ENCODE measurements around the gene MSRB3. TPM values are rescaled to one million over a fixed set of nuclear protein-coding genes. Genes with fewer than 3 reads are reported as not detected.

The MSRB3 gene
- total and polyA plus RNA-seq, 2 experiments from 2014 or later = 0.95 to 1.7 TPM

GRCh38 chr12:65367396-65367795 lies 88.9 kb downstream of the MSRB3 start:
- TF ChIP-seq CTCF (conservative IDR thresholded peaks at IDR 0.05; ENCODE audit: low read depth in 2 of 2) = no peak
- TF ChIP-seq REST (IDR thresholded peaks at IDR 0.05; ENCODE audit: unreplicated experiment) = no peak
- no peak for TF ChIP-seq JUNB (IDR thresholded peaks at IDR 0.05; ENCODE audit: unreplicated experiment)
- no peak for TF ChIP-seq ETS1 (IDR thresholded peaks at IDR 0.05)
- TF ChIP-seq NANOG (IDR thresholded peaks at IDR 0.05; ENCODE audit: borderline replicate concordance) = no peak
- TF ChIP-seq POLR2AphosphoS5 (IDR thresholded peaks at IDR 0.05; ENCODE audit: low read depth) = no peak
- no peak for TF ChIP-seq ZNF331 (CRISPR knock-in tag; IDR thresholded peaks at IDR 0.05; ENCODE audit: low read depth)
- H3K27ac Mint-ChIP-seq = no peak overlapping the region
- no peak overlapping the region for H3K4me3 ChIP-seq

GRCh38 chr12:65368055-65368454 lies 89.6 kb downstream of the MSRB3 start:
- Histone ChIP-seq H4K20me1 (replicated peaks; ENCODE audit: insufficient read depth) (no peaks in the 10 kb centered on the region), H3K27ac (ENCODE audit: low read depth) (no peak overlapping the region), H3K4me3 (no peak overlapping the region), H3K36me3 (ENCODE audit: insufficient read depth) (no peaks in the 10 kb centered on the region), H3K4me1 (ENCODE audit: insufficient read depth) (peaks cover 3% of the 10 kb centered on the region; the same call in 1 of the 2 replicates), H2AFZ (no peak overlapping the region), H3K4me2 (no peak overlapping the region), H3F3A (replicated peaks; ENCODE audit: low read depth) (no peaks in the 10 kb centered on the region), H3K27me3 (ENCODE audit: insufficient read depth) (no peaks in the 10 kb centered on the region), H3K79me2 (replicated peaks; ENCODE audit: insufficient read depth) (no peaks in the 10 kb centered on the region), H3K9me2 (ENCODE audit: insufficient read depth) (no peaks in the 10 kb centered on the region)
- Mint-ChIP-seq H3K9me3 (no peaks in the 10 kb centered on the region), H3K27me3 (ENCODE audit: insufficient read depth, low read depth, poor library complexity) (peaks cover 3% of the 10 kb centered on the region), H3K4me3 (no peak overlapping the region), H3K27ac (no peak overlapping the region), H3K36me3 (ENCODE audit: low read depth) (no peaks in the 10 kb centered on the region), H3K4me1 (peaks cover 3% of the 10 kb centered on the region; the same call in 2 of the 3 replicates)
- ATAC-seq (no peak), DNase-seq (ENCODE audit: low spot score) (no peak)
- TF ChIP-seq ETS1 (IDR thresholded peaks at IDR 0.05) (no peak), ZNF331 (CRISPR knock-in tag; IDR thresholded peaks at IDR 0.05; ENCODE audit: low read depth) (no peak), POLR2AphosphoS5 (IDR thresholded peaks at IDR 0.05; ENCODE audit: low read depth) (no peak), ZNF114 (CRISPR knock-in tag; IDR thresholded peaks at IDR 0.05) (no peak), JUNB (IDR thresholded peaks at IDR 0.05; ENCODE audit: unreplicated experiment) (no peak)

More at GRCh38 chr12:65367396-65367795, 88.9 kb downstream of the MSRB3 start:
- Histone ChIP-seq H3K36me3 (ENCODE audit: insufficient read depth) (no peaks in the 10 kb centered on the region), H3K27ac (ENCODE audit: low read depth) (no peak overlapping the region), H3K4me1 (ENCODE audit: insufficient read depth) (peaks cover 10% of the 10 kb centered on the region; the same call in 1 of the 2 replicates), H3K27me3 (ENCODE audit: insufficient read depth) (no peaks in the 10 kb centered on the region), H2AFZ (no peak overlapping the region), H3K79me2 (replicated peaks; ENCODE audit: insufficient read depth) (no peaks in the 10 kb centered on the region), H4K20me1 (replicated peaks; ENCODE audit: insufficient read depth) (no peaks in the 10 kb centered on the region), H3F3A (replicated peaks; ENCODE audit: low read depth) (no peaks in the 10 kb centered on the region), H3K4me2 (no peak overlapping the region), H3K9me2 (ENCODE audit: insufficient read depth) (no peaks in the 10 kb centered on the region)
- Mint-ChIP-seq H3K36me3 (ENCODE audit: low read depth) (no peaks in the 10 kb centered on the region), H3K4me3 (no peak overlapping the region), H3K27me3 (ENCODE audit: insufficient read depth, low read depth, poor library complexity) (peaks cover 3% of the 10 kb centered on the region), H3K4me1 (peaks cover 8% of the 10 kb centered on the region), H3K9me3 (no peaks in the 10 kb centered on the region)
- ATAC-seq (no peak), DNase-seq (ENCODE audit: low spot score) (no peak)
